SK-N-SH (cell line): ENCODE results near the gene ARAF. TPM values are rescaled to one million over a fixed set of nuclear protein-coding genes. Genes with fewer than 3 reads are reported as not detected.

ENCODE experiments used
- CTCF ChIA-PET: fragments of 300-600, 350-600 bp; formaldehyde crosslinking; extraction: SDS; loops from one replicate; lab custom pipeline; 2021; lab: Yijun Ruan, JAX
- POLR2A ChIA-PET: fragments of 350-600 bp; sonication (Branson Sonifier 250); formaldehyde crosslinking; extraction: SDS; loops from one replicate; lab custom pipeline; 2020; ENCODE audit warnings: antibody characterized with exemption, inconsistent platforms; lab: Yijun Ruan, JAX
- DNase-seq: peaks from one replicate; pipeline ENCODE4 v3.0.0; 2012
- H2AFZ ChIP-seq: fragments of 200-600 bp; sonication (generic); 2 replicates; pipeline ENCODE4 v1.8.1; 2016; ENCODE audit warnings: antibody characterized with exemption, mild to moderate bottlenecking, low read depth
- H3F3A ChIP-seq: fragments of 200-600 bp; sonication (generic); replicated peaks from 2 replicates; pipeline ENCODE3; 2016; ENCODE audit warnings: antibody characterized with exemption, mild to moderate bottlenecking; ENCODE audit not compliant: insufficient read depth
- H3K27ac ChIP-seq, 2 experiments: fragments of 200-500 bp in 1 of 2; fragments of 200-600 bp in 1 of 2; sonication (Bioruptor generic) in 1 of 2; sonication (generic), shearing (Covaris generic) in 1 of 2; 2 replicates each; pipeline versions ENCODE4 v1.5.1 to v1.6.1; 2014 to 2016; ENCODE audit warnings: low read depth in 2 of 2, inconsistent platforms in 1 of 2, low read length in 1 of 2, mild to moderate bottlenecking in 1 of 2, mixed read lengths in 1 of 2
- H3K27me3 ChIP-seq: fragments of 200-600 bp; sonication (generic), shearing (Covaris generic); 2 replicates; pipeline ENCODE4 v1.6.1; 2016; ENCODE audit warnings: mixed run types; ENCODE audit not compliant: insufficient read depth
- H3K36me3 ChIP-seq, 2 experiments: fragments of 200-500 bp in 1 of 2; fragments of 200-600 bp in 1 of 2; sonication (Bioruptor generic) in 1 of 2; sonication (generic) in 1 of 2; replicated peaks in 1 of 2; 2 replicates each; pipeline versions ENCODE3 to v1.5.1; 2014 to 2016; ENCODE audit warnings: low read length in 1 of 2, mild to moderate bottlenecking in 1 of 2; ENCODE audit not compliant: insufficient read depth in 2 of 2, control insufficient read depth in 1 of 2
- H3K4me1 ChIP-seq, 2 experiments: fragments of 200-500 bp in 1 of 2; fragments of 200-600 bp in 1 of 2; sonication (Bioruptor generic) in 1 of 2; sonication (generic), shearing (Covaris generic) in 1 of 2; 2 replicates each; pipeline versions ENCODE4 v1.5.1 to v1.6.1; 2014 to 2016; ENCODE audit warnings: low read depth in 1 of 2, low read length in 1 of 2, mixed run types in 1 of 2; ENCODE audit not compliant: insufficient read depth in 2 of 2, control insufficient read depth in 1 of 2
- H3K4me2 ChIP-seq: fragments of 200-600 bp; sonication (generic), shearing (Covaris generic); 2 replicates; pipeline ENCODE4 v1.6.1; 2017; ENCODE audit warnings: mixed run types
- H3K4me3 ChIP-seq, 2 experiments: fragments of 200-500 bp in 1 of 2; fragments of 200-600 bp in 1 of 2; sonication (Bioruptor generic) in 1 of 2; sonication (generic), shearing (Covaris generic) in 1 of 2; 2 replicates each; pipeline versions ENCODE4 v1.5.1 to v1.8.1; 2014 to 2016; ENCODE audit warnings: low read depth in 2 of 2, inconsistent platforms in 1 of 2, low read length in 1 of 2, mild to moderate bottlenecking in 1 of 2, mixed read lengths in 1 of 2, moderate library complexity in 1 of 2
- H3K79me2 ChIP-seq: fragments of 200-600 bp; sonication (generic); 2 replicates; pipeline ENCODE4 v1.8.1; 2017; ENCODE audit warnings: mild to moderate bottlenecking; ENCODE audit not compliant: insufficient read depth
- H3K9ac ChIP-seq: fragments of 200-600 bp; sonication (generic); 2 replicates; pipeline ENCODE4 v1.6.1; 2017; ENCODE audit warnings: mixed run types
- H3K9me2 ChIP-seq: fragments of 200-600 bp; sonication (generic); 2 replicates; pipeline ENCODE4 v1.6.1; 2017; ENCODE audit warnings: mixed run types
- H3K9me3 ChIP-seq: fragments of 200-600 bp; sonication (generic); 2 replicates; pipeline ENCODE4 v1.6.1; 2017; ENCODE audit warnings: mixed run types, mild to moderate bottlenecking, moderate library complexity
- H4K20me1 ChIP-seq: fragments of 200-600 bp; sonication (generic); 2 replicates; pipeline ENCODE4 v1.6.1; 2017; ENCODE audit warnings: mild to moderate bottlenecking, mixed run types; ENCODE audit not compliant: insufficient read depth
- CHD2 ChIP-seq: fragments of 150-350 bp; IDR thresholded peaks from 2 replicates; pipeline ENCODE4 v1.6.1; 2018; ENCODE audit warnings: low read length; ENCODE audit not compliant: partially characterized antibody
- EP300 ChIP-seq, 2 experiments: IDR thresholded peaks; 2 replicates each; pipeline versions ENCODE4 v1.4.0 to v1.6.1; 2012; ENCODE audit warnings: borderline replicate concordance in 1 of 2, low read depth in 1 of 2, low read length in 1 of 2
- FOSL2 ChIP-seq: IDR thresholded peaks from 2 replicates; pipeline ENCODE4 v1.4.0; 2012; ENCODE audit warnings: low read depth, mild to moderate bottlenecking, moderate library complexity, borderline replicate concordance
- FOXJ3 ChIP-seq: sonication (generic); formaldehyde crosslinking; IDR thresholded peaks from 2 replicates; pipeline ENCODE4 v1.5.1; 2020; ENCODE audit warnings: mild to moderate bottlenecking, missing genetic modification reagents
- FOXM1 ChIP-seq: IDR thresholded peaks from 2 replicates; pipeline ENCODE4 v1.4.0; 2012; ENCODE audit warnings: low read depth, mild to moderate bottlenecking
- GABPA ChIP-seq: IDR thresholded peaks from 2 replicates; pipeline ENCODE4 v1.4.0; 2012; ENCODE audit warnings: low read depth, mild to moderate bottlenecking
- JUND ChIP-seq: IDR thresholded peaks from 2 replicates; pipeline ENCODE4 v1.4.0; 2012
- NFIC ChIP-seq: IDR thresholded peaks from 2 replicates; pipeline ENCODE4 v1.4.0; 2012; ENCODE audit warnings: borderline replicate concordance
- NRF1 ChIP-seq: IDR thresholded peaks from 2 replicates; pipeline ENCODE4 v1.6.1; 2012; ENCODE audit warnings: low read depth, mild to moderate bottlenecking, low read length
- RAD21 ChIP-seq: IDR thresholded peaks from 2 replicates; pipeline ENCODE4 v1.6.1; 2012; ENCODE audit warnings: mild to moderate bottlenecking, low read length
- RCOR1 ChIP-seq: fragments of 150-350 bp; IDR thresholded peaks from 2 replicates; pipeline ENCODE4 v1.6.1; 2017; ENCODE audit warnings: antibody characterized with exemption, low read length
- RFX5 ChIP-seq: IDR thresholded peaks from 2 replicates; pipeline ENCODE4 v1.6.1; 2012; ENCODE audit warnings: mild to moderate bottlenecking, improper control_type of control experiment, low read length
- SMC3 ChIP-seq: IDR thresholded peaks from 2 replicates; pipeline ENCODE4 v1.6.1; 2012; ENCODE audit warnings: low read depth, low read length, improper control_type of control experiment
- TCF12 ChIP-seq: IDR thresholded peaks from 2 replicates; pipeline ENCODE4 v1.4.0; 2012
- TEAD4 ChIP-seq: IDR thresholded peaks from 2 replicates; pipeline ENCODE4 v1.4.0; 2012; ENCODE audit warnings: mild to moderate bottlenecking, borderline replicate concordance; ENCODE audit not compliant: insufficient read depth
- YY1 ChIP-seq: IDR thresholded peaks from 2 replicates; pipeline ENCODE4 v1.4.0; 2012; ENCODE audit warnings: low read depth, mild to moderate bottlenecking
- WGBS: methylation state at CpG from one replicate; pipeline ENCODE4 v1.1.6; 2017; ENCODE audit warnings: low lambda C conversion rate; 5-methylcytosine and 5-hydroxymethylcytosine counted together
- polyA plus RNA-seq, 3 experiments: library from polyadenylated mRNA; depleted of rRNA; stranded (reverse); fragments of >200 nt; gene quantifications; 2 replicates each; pipeline ENCODE4 v1.2.3, GENCODE V29; 2012
- TF ChIP-seq, protein P1 (sequence below): IDR thresholded peaks from 2 replicates; pipeline ENCODE4 v1.4.0; 2012; ENCODE audit warnings: low read depth, borderline replicate concordance
- TF ChIP-seq, protein P2 (sequence below): IDR thresholded peaks from 2 replicates; pipeline ENCODE4 v1.6.1; 2012; ENCODE audit warnings: mild to moderate bottlenecking, low read depth, low read length, moderate library complexity
- TF ChIP-seq, protein P3 (sequence below): fragments of 150-350 bp; IDR thresholded peaks from 2 replicates; pipeline ENCODE4 v1.6.1; 2016; ENCODE audit warnings: mild to moderate bottlenecking, low read depth, low read length
- TF ChIP-seq, protein P4 (sequence below): IDR thresholded peaks from 2 replicates; pipeline ENCODE4 v1.4.0; 2012; ENCODE audit warnings: low read depth, borderline replicate concordance
- TF ChIP-seq, protein P5 (sequence below): IDR thresholded peaks from 2 replicates; pipeline ENCODE4 v1.4.0; 2012; ENCODE audit warnings: low read depth
- TF ChIP-seq, protein P6 (sequence below): IDR thresholded peaks from 2 replicates; pipeline ENCODE4; 2012

Gene ARAF
- polyA plus RNA-seq, 1 of the 3 experiments (the other 2 are of a cell fraction), result 48.6 TPM

DNA sequence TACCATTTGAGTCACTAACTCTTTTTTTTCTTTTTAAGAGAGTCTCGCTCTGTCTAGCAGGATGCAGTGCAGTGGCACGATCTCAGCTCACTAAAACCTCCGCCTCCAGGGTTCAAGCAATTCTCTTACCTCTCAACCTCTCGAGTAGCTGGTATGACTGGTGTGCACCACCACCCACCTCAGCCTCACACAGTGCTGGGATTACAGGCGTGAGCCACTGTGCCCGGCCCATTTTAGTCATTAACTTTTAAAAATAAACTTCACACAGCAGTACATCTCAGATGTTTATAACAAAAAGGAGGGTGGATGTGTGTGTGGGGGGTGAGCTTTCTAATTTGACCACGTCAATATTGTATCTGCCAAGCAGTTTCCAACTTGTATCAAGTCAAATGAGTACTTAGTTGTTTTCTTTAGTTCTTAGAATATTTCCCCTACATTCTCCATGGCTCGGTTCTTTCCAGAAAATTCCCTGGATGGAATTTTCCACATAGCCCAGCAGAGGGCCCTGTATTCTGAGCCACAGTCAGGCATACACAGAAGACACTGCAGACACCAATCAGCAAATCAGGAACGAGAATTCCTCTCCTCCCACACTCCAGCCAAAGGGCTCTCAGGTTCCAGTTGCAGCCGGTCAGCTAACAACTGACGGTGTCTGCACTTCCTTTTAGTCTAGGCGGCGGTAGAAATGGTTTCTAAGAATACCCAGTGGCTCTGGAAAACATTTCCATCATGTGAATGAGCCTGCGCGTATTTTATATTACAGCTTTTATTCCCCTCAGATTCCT lies 20.1 kb upstream of the ARAF start:
- Histone ChIP-seq H3K4me3 (no peak overlapping the region; a peak in 1 of 4 replicates), H3K27me3 (no peaks in the 10 kb centered on the region), H3K27ac (peak overlapping the region; percentile 56 to 64; a peak in 3 of 4 replicates), H3K9me2 (no peaks in the 10 kb centered on the region), H3K36me3 (no peaks in the 10 kb centered on the region), H4K20me1 (no peaks in the 10 kb centered on the region), H2AFZ (peak overlapping the region; percentile 75), H3K9me3 (no peaks in the 10 kb centered on the region), H3K79me2 (no peaks in the 10 kb centered on the region), H3F3A (peaks cover 8% of the 10 kb centered on the region), H3K4me1 (peaks cover 0 to 6% of the 10 kb centered on the region in 2 experiments; a peak in 1 of 4 replicates), H3K9ac (peak overlapping the region; percentile 41; the same call in 1 of the 2 replicates), H3K4me2 (peak overlapping the region; percentile 31; the same call in 1 of the 2 replicates)
- ChIA-PET CTCF (interaction anchor here (0.6 to 5.1 kb wide), 12 partner anchors 16 to 491 kb away, joined by 3 to 44 read pairs (median 4); partner anchors contain the start of gene SYN1), POLR2A (interaction anchor here (0.5 to 1.5 kb wide), 5 partner anchors 14 to 1009 kb away, joined by 3 to 5 read pairs (median 3); no protein-coding TSS in a partner anchor)
- WGBS, result 31% methylated on average over 15 of the region's 15 CpGs
- peak; percentile 80 for DNase-seq
- TF ChIP-seq, protein P1, sequence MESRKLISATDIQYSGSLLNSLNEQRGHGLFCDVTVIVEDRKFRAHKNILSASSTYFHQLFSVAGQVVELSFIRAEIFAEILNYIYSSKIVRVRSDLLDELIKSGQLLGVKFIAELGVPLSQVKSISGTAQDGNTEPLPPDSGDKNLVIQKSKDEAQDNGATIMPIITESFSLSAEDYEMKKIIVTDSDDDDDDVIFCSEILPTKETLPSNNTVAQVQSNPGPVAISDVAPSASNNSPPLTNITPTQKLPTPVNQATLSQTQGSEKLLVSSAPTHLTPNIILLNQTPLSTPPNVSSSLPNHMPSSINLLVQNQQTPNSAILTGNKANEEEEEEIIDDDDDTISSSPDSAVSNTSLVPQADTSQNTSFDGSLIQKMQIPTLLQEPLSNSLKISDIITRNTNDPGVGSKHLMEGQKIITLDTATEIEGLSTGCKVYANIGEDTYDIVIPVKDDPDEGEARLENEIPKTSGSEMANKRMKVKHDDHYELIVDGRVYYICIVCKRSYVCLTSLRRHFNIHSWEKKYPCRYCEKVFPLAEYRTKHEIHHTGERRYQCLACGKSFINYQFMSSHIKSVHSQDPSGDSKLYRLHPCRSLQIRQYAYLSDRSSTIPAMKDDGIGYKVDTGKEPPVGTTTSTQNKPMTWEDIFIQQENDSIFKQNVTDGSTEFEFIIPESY, result no peak
- TF ChIP-seq NFIC (no peak), SMC3 (peak; percentile 62), NRF1 (no peak), RCOR1 (no peak), EP300 (IDR thresholded peaks at IDR 0.05; ENCODE audit: borderline replicate concordance in 1 of 2, low read depth in 1 of 2, low read length in 1 of 2) (peak in 1 of 2 experiments; percentile 57; a peak in 1 of 4 replicates), RAD21 (peak; percentile 70), FOXM1 (no peak), TCF12 (no peak), CHD2 (no peak), JUND (no peak), FOSL2 (no peak), YY1 (no peak), RFX5 (peak; percentile 64; the same call in 1 of the 2 replicates), TEAD4 (no peak), GABPA (no peak), FOXJ3 (CRISPR knock-in tag) (no peak)
- TF ChIP-seq, protein P2, sequence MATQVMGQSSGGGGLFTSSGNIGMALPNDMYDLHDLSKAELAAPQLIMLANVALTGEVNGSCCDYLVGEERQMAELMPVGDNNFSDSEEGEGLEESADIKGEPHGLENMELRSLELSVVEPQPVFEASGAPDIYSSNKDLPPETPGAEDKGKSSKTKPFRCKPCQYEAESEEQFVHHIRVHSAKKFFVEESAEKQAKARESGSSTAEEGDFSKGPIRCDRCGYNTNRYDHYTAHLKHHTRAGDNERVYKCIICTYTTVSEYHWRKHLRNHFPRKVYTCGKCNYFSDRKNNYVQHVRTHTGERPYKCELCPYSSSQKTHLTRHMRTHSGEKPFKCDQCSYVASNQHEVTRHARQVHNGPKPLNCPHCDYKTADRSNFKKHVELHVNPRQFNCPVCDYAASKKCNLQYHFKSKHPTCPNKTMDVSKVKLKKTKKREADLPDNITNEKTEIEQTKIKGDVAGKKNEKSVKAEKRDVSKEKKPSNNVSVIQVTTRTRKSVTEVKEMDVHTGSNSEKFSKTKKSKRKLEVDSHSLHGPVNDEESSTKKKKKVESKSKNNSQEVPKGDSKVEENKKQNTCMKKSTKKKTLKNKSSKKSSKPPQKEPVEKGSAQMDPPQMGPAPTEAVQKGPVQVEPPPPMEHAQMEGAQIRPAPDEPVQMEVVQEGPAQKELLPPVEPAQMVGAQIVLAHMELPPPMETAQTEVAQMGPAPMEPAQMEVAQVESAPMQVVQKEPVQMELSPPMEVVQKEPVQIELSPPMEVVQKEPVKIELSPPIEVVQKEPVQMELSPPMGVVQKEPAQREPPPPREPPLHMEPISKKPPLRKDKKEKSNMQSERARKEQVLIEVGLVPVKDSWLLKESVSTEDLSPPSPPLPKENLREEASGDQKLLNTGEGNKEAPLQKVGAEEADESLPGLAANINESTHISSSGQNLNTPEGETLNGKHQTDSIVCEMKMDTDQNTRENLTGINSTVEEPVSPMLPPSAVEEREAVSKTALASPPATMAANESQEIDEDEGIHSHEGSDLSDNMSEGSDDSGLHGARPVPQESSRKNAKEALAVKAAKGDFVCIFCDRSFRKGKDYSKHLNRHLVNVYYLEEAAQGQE, result 0 out of 2 replicates have a peak, but pooled peaks have one; percentile 31
- TF ChIP-seq, protein P3, sequence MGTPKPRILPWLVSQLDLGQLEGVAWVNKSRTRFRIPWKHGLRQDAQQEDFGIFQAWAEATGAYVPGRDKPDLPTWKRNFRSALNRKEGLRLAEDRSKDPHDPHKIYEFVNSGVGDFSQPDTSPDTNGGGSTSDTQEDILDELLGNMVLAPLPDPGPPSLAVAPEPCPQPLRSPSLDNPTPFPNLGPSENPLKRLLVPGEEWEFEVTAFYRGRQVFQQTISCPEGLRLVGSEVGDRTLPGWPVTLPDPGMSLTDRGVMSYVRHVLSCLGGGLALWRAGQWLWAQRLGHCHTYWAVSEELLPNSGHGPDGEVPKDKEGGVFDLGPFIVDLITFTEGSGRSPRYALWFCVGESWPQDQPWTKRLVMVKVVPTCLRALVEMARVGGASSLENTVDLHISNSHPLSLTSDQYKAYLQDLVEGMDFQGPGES, result no peak
- TF ChIP-seq, protein P4, sequence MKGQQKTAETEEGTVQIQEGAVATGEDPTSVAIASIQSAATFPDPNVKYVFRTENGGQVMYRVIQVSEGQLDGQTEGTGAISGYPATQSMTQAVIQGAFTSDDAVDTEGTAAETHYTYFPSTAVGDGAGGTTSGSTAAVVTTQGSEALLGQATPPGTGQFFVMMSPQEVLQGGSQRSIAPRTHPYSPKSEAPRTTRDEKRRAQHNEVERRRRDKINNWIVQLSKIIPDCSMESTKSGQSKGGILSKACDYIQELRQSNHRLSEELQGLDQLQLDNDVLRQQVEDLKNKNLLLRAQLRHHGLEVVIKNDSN, result no peak
- TF ChIP-seq, protein P5, sequence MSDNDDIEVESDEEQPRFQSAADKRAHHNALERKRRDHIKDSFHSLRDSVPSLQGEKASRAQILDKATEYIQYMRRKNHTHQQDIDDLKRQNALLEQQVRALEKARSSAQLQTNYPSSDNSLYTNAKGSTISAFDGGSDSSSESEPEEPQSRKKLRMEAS, result no peak; the same call in 1 of the 2 replicates
- TF ChIP-seq, protein P6, sequence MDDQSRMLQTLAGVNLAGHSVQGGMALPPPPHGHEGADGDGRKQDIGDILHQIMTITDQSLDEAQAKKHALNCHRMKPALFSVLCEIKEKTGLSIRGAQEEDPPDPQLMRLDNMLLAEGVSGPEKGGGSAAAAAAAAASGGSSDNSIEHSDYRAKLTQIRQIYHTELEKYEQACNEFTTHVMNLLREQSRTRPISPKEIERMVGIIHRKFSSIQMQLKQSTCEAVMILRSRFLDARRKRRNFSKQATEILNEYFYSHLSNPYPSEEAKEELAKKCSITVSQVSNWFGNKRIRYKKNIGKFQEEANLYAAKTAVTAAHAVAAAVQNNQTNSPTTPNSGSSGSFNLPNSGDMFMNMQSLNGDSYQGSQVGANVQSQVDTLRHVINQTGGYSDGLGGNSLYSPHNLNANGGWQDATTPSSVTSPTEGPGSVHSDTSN, result no peak
